ENCODE measurements around the gene C3orf52. TPM values are rescaled to one million over a fixed set of nuclear protein-coding genes. Genes with fewer than 3 reads are reported as not detected.

The C3orf52 gene
- total and polyA plus RNA-seq, 2 donors (not counting 1 experiment from before 2014, with no cell fraction given): 0.18 to 3.9 TPM

- no peak for ATAC-seq (ENCODE audit: low read depth)
- POLR2A ChIA-PET: no interaction called here
- H3K4me1 Mint-ChIP-seq: peaks cover 25% of the 10 kb centered on the region
- CTCF ChIA-PET: interaction anchor here (6.0 kb wide), 1 partner anchor 31 kb away, joined by 67 read pairs; no protein-coding TSS in a partner anchor
- H3K9ac ChIP-seq (ENCODE audit: low read length): no peak overlapping the region
- no peak overlapping the region for H3K27ac Mint-ChIP-seq
- H3K4me2 ChIP-seq (replicated peaks; ENCODE audit: low read depth, low read length, poor library complexity, severe bottlenecking): no peak overlapping the region
- no CpG with 5 or more reads among the region's 2 CpGs for WGBS (ENCODE audit: insufficient coverage)
- H3K27me3 Mint-ChIP-seq: no peaks in the 10 kb centered on the region
- no peak overlapping the region for H3K4me3 Mint-ChIP-seq
- no peak overlapping the region for H2AFZ ChIP-seq (ENCODE audit: insufficient read depth, low read depth, low read length, poor library complexity, severe bottlenecking)
- no peaks in the 10 kb centered on the region for H3K36me3 ChIP-seq (replicated peaks in 1 of 2; ENCODE audit: control extremely low read depth in 1 of 2, control insufficient read depth in 1 of 2, extremely low read depth in 1 of 2, insufficient read depth in 2 of 2, low read length in 1 of 2)
- no peaks in the 10 kb centered on the region for H4K20me1 ChIP-seq (ENCODE audit: control insufficient read depth, insufficient read depth, low read length, poor library complexity, severe bottlenecking)
- no peak overlapping the region for H3K4me3 ChIP-seq (ENCODE audit: control extremely low read depth in 1 of 5, extremely low read depth in 1 of 5, insufficient read depth in 1 of 5, low read depth in 2 of 5, low read length in 4 of 5)
- DNase-seq: no peak
- TF ChIP-seq CTCF (IDR thresholded peaks at IDR 0.05): no peak
- TF ChIP-seq EZH2 (IDR thresholded peaks at IDR 0.05; ENCODE audit: borderline replicate concordance, insufficient read depth, low read depth, low read length, poor library complexity, severe bottlenecking): no peak
- H3K27me3 ChIP-seq (replicated peaks in 1 of 4; ENCODE audit: control extremely low read depth in 1 of 4, control insufficient read depth in 3 of 4, insufficient read depth in 4 of 4, low read length in 3 of 4): no peaks in the 10 kb centered on the region
- H3K9me3 ChIP-seq (ENCODE audit: control extremely low read depth in 1 of 3, control insufficient read depth in 2 of 3, insufficient read depth in 1 of 3, low read length in 2 of 3): peaks cover 0 to 6% (median 4%) of the 10 kb centered on the region in 3 donors
- peaks cover 4% of the 10 kb centered on the region for H3K9me3 Mint-ChIP-seq (ENCODE audit: insufficient read depth)
- peaks cover 17% of the 10 kb centered on the region in 2 donors for H3K4me1 ChIP-seq (ENCODE audit: control insufficient read depth in 2 of 2, insufficient read depth in 2 of 2, low read length in 2 of 2)
- H3K27ac ChIP-seq (ENCODE audit: low read length in 2 of 2): no peak overlapping the region
- H3K79me2 ChIP-seq (ENCODE audit: control insufficient read depth, insufficient read depth, low read length): no peaks in the 10 kb centered on the region
- intact Hi-C loops (cut with micrococcal nuclease): no loop called here
Observed at GRCh38 chr3:112141293-112141692, 55.1 kb downstream of the C3orf52 start.

DNA sequence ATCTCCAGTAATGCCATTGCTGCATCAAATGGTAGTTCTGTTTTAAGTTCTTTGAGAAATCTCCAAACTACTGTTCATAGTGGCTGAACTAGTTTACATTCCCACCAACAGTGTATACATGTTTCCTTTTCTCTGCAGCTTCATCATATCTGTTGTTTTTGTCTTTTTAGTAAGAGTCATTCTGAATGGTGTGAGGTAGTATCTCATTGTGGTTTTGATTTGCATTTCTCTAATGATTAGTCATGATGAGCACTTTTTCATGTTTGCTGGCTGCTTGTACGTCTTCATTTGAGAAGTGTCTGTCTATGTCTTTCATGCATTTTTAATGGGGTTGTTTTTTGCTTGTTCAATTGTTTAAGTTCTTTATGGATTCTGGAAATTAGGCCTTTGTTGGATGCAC is 57.1 kb downstream of the C3orf52 start:
- CTCF ChIA-PET: no interaction called here

More for the DNA sequence above, 57.1 kb downstream of the C3orf52 start:
- no peaks in the 10 kb centered on the region for H3K27me3 Mint-ChIP-seq
- no peak overlapping the region for H3K9ac ChIP-seq (ENCODE audit: low read length)
- peak overlapping the region; percentile 17 for H3K27ac Mint-ChIP-seq
- peaks cover 0 to 15% (median 4%) of the 10 kb centered on the region in 3 donors for H3K9me3 ChIP-seq (ENCODE audit: control extremely low read depth in 1 of 3, control insufficient read depth in 2 of 3, insufficient read depth in 1 of 3, low read length in 2 of 3)
- H3K4me2 ChIP-seq (replicated peaks; ENCODE audit: low read depth, low read length, poor library complexity, severe bottlenecking): no peak overlapping the region
- peaks cover 0 to under 1% of the 10 kb centered on the region in 2 donors for H3K4me1 ChIP-seq (ENCODE audit: control insufficient read depth in 2 of 2, insufficient read depth in 2 of 2, low read length in 2 of 2)
- H3K4me1 Mint-ChIP-seq: peaks cover 8% of the 10 kb centered on the region
- H3K27ac ChIP-seq (ENCODE audit: low read length in 2 of 2): no peak overlapping the region
- DNase-seq (no peak), ATAC-seq (ENCODE audit: low read depth) (no peak)
- no peak overlapping the region for H3K4me3 ChIP-seq (ENCODE audit: control extremely low read depth in 1 of 5, extremely low read depth in 1 of 5, insufficient read depth in 1 of 5, low read depth in 2 of 5, low read length in 4 of 5)
- POLR2A ChIA-PET: no interaction called here
- no peaks in the 10 kb centered on the region for H3K27me3 ChIP-seq (replicated peaks in 1 of 4; ENCODE audit: control extremely low read depth in 1 of 4, control insufficient read depth in 3 of 4, insufficient read depth in 4 of 4, low read length in 3 of 4)
- no peak overlapping the region for H2AFZ ChIP-seq (ENCODE audit: insufficient read depth, low read depth, low read length, poor library complexity, severe bottlenecking)
- H3K4me3 Mint-ChIP-seq: peak overlapping the region; percentile 32
- peaks cover 16% of the 10 kb centered on the region for H3K9me3 Mint-ChIP-seq (ENCODE audit: insufficient read depth)
- TF ChIP-seq EZH2 (IDR thresholded peaks at IDR 0.05; ENCODE audit: borderline replicate concordance, insufficient read depth, low read depth, low read length, poor library complexity, severe bottlenecking): no peak
- TF ChIP-seq CTCF (IDR thresholded peaks at IDR 0.05): no peak
- H3K36me3 ChIP-seq (replicated peaks in 1 of 2; ENCODE audit: control extremely low read depth in 1 of 2, control insufficient read depth in 1 of 2, extremely low read depth in 1 of 2, insufficient read depth in 2 of 2, low read length in 1 of 2): no peaks in the 10 kb centered on the region
- intact Hi-C loops (cut with micrococcal nuclease): no loop called here
- no CpG with 5 or more reads among the region's 1 CpG for WGBS (ENCODE audit: insufficient coverage)
- no peaks in the 10 kb centered on the region for H4K20me1 ChIP-seq (ENCODE audit: control insufficient read depth, insufficient read depth, low read length, poor library complexity, severe bottlenecking)
- H3K79me2 ChIP-seq (ENCODE audit: control insufficient read depth, insufficient read depth, low read length): no peaks in the 10 kb centered on the region

Data from B cell (primary cell).